GM12878 (cell line): ENCODE data around the gene CELSR3. TPM values are rescaled to one million over a fixed set of nuclear protein-coding genes. Genes with fewer than 3 reads are reported as not detected.
A peak's percentile ranks its signal among the peaks of the same experiment; 100 is the strongest.

Experiments
- BCL3 ChIP-seq: IDR thresholded peaks from 2 replicates; pipeline ENCODE4 v1.6.1; 2011; ENCODE audit warnings: borderline replicate concordance, low read depth, mild to moderate bottlenecking, moderate library complexity, low read length; ENCODE audit not compliant: insufficient read depth, poor library complexity, severe bottlenecking
- BHLHE40 ChIP-seq, 2 experiments: fragments of 450-650 bp in 1 of 2; IDR thresholded peaks; 2 replicates each; pipeline ENCODE4 v1.6.1; 2011 to 2017; ENCODE audit warnings: low read depth in 2 of 2, borderline replicate concordance in 1 of 2, improper control_type of control experiment in 1 of 2, low read length in 1 of 2, mild to moderate bottlenecking in 1 of 2
- CBX5 ChIP-seq: sonication (generic); IDR thresholded peaks from 2 replicates; pipeline ENCODE4 v1.6.1; 2016; ENCODE audit warnings: low read depth, moderate library complexity, mild to moderate bottlenecking, inconsistent platforms
- CREB1 ChIP-seq: IDR thresholded peaks from 2 replicates; pipeline ENCODE4 v1.6.1; 2012; ENCODE audit warnings: low read depth, mild to moderate bottlenecking, inconsistent platforms
- DPF2 ChIP-seq: fragments of 450-650 bp; IDR thresholded peaks from 2 replicates; pipeline ENCODE4 v1.6.1; 2017; ENCODE audit warnings: mild to moderate bottlenecking
- HDAC2 ChIP-seq: fragments of 200-600 bp; sonication (generic); IDR thresholded peaks from 2 replicates; pipeline ENCODE4 v1.6.1; 2017
- KAT2A ChIP-seq: conservative IDR thresholded peaks from 2 replicates; pipeline ENCODE4 v1.6.1; 2011; ENCODE audit warnings: low read depth, low read length; ENCODE audit not compliant: control insufficient read depth
- LARP7 ChIP-seq: fragments of 450-650 bp; IDR thresholded peaks from 2 replicates; pipeline ENCODE4 v1.6.1; 2017; ENCODE audit warnings: mild to moderate bottlenecking
- MEF2B ChIP-seq: fragments of 450-650 bp; IDR thresholded peaks from 2 replicates; pipeline ENCODE4 v1.6.1; 2018; ENCODE audit warnings: mild to moderate bottlenecking, moderate library complexity; ENCODE audit not compliant: partially characterized antibody, poor library complexity, severe bottlenecking
- PML ChIP-seq: IDR thresholded peaks from 2 replicates; pipeline ENCODE4 v1.6.1; 2012; ENCODE audit warnings: low read length, inconsistent platforms
- POLR2AphosphoS5 ChIP-seq: IDR thresholded peaks from 2 replicates; pipeline ENCODE4 v1.6.1; 2011; ENCODE audit warnings: mild to moderate bottlenecking, low read length, inconsistent platforms
- RCOR1 ChIP-seq: conservative IDR thresholded peaks from 2 replicates; pipeline ENCODE4 v1.6.1; 2012; ENCODE audit warnings: low read depth, low read length, improper control_type of control experiment
- RELA ChIP-seq: fragments of 450-650 bp; IDR thresholded peaks from 2 replicates; pipeline ENCODE4 v1.8.0; 2014; ENCODE audit warnings: borderline replicate concordance; ENCODE audit not compliant: partially characterized antibody
- ZBTB40 ChIP-seq: fragments of 450-650 bp; IDR thresholded peaks from 2 replicates; pipeline ENCODE4 v1.6.1; 2016; ENCODE audit warnings: mild to moderate bottlenecking, moderate library complexity, borderline replicate concordance
- ZNF592 ChIP-seq: fragments of 450-650 bp; IDR thresholded peaks from 2 replicates; pipeline ENCODE4 v1.6.1; 2017; ENCODE audit warnings: mild to moderate bottlenecking, moderate library complexity
- polyA plus RNA-seq, 11 experiments: library from polyadenylated mRNA; depleted of rRNA in 4 of 11; unstranded in 6 of 11; stranded (reverse) in 5 of 11; fragments of >200 nt; fragmentation: Nextera tagmentation in 4 of 11; fragmentation: Illumina TruSeq in 1 of 11; extraction: Ambion mirVana in 4 of 11; extraction: Trizol in 1 of 11; gene quantifications; 1 replicate in 1 of 11; 2 replicates in 10 of 11; pipeline versions ENCODE4 v1.2.1 to v1.2.3, GENCODE V29; 2011 to 2016; ENCODE audit warnings: inconsistent platforms in 2 of 11, missing spikeins in 2 of 11, low read depth in 1 of 11
- total RNA-seq, 4 experiments: library from RNA; depleted of rRNA in 3 of 4; stranded (reverse); fragments of >200 nt in 3 of 4; fragmentation: Illumina TruSeq in 1 of 4; extraction: Trizol in 1 of 4; gene quantifications; 2 replicates each; pipeline versions ENCODE4 v1.2.1 to v1.2.3, GENCODE V29; 2013 to 2021
- TF ChIP-seq, protein P1 (sequence below): fragments of 450-650 bp; IDR thresholded peaks from 2 replicates; pipeline ENCODE4 v1.6.1; 2016; ENCODE audit warnings: mild to moderate bottlenecking

CELSR3 gene
- total and polyA plus RNA-seq, 10 of the 15 experiments (the other 5 are each of a cell fraction or from before 2014, with no cell fraction given) = 0.08 to 1.6 (median 0.57) TPM

GRCh38 chr3:48661501-48662144 is 1.1 kb downstream of the CELSR3 start (continued):
- TF ChIP-seq BCL3 (no peak), POLR2AphosphoS5 (no peak), LARP7 (peak; percentile 71; the same call in 1 of the 2 replicates), MEF2B (peak; percentile 38), KAT2A (no peak), PML (no peak), RCOR1 (peak; percentile 97), DPF2 (peak; percentile 34; the same call in 1 of the 2 replicates), CBX5 (peak; percentile 89; the same call in 1 of the 2 replicates), ZNF592 (no peak), HDAC2 (peak; percentile 62; the same call in 1 of the 2 replicates), ZBTB40 (peak; percentile 90), BHLHE40 (IDR thresholded peaks at IDR 0.05; ENCODE audit: borderline replicate concordance in 1 of 2, low read depth in 2 of 2, low read length in 1 of 2) (peak in 1 of 2 experiments; percentile 52; a peak in 3 of 4 replicates), CREB1 (peak; percentile 21; the same call in 1 of the 2 replicates), RELA (no peak)
- TF ChIP-seq, protein P1, sequence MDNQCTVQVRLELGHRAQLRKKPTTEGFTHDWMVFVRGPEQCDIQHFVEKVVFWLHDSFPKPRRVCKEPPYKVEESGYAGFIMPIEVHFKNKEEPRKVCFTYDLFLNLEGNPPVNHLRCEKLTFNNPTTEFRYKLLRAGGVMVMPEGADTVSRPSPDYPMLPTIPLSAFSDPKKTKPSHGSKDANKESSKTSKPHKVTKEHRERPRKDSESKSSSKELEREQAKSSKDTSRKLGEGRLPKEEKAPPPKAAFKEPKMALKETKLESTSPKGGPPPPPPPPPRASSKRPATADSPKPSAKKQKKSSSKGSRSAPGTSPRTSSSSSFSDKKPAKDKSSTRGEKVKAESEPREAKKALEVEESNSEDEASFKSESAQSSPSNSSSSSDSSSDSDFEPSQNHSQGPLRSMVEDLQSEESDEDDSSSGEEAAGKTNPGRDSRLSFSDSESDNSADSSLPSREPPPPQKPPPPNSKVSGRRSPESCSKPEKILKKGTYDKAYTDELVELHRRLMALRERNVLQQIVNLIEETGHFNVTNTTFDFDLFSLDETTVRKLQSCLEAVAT = no peak
